Stimulated activated CD4-positive, alpha-beta T cell treated with anti-CD3 and anti-CD28 coated beads, TNF-alpha, amount 100 ng/mL, for 1 hour (primary cell): Measurements from ENCODE around the gene DNAL1.

ENCODE experiments used
- DNase-seq, 3 donors: peaks; one replicate each; pipeline ENCODE4 v3.0.0-alpha.2; 2020; ENCODE audit warnings: low read depth in 3 of 3, low spot score in 1 of 3

The DNAL1 gene

DNA sequence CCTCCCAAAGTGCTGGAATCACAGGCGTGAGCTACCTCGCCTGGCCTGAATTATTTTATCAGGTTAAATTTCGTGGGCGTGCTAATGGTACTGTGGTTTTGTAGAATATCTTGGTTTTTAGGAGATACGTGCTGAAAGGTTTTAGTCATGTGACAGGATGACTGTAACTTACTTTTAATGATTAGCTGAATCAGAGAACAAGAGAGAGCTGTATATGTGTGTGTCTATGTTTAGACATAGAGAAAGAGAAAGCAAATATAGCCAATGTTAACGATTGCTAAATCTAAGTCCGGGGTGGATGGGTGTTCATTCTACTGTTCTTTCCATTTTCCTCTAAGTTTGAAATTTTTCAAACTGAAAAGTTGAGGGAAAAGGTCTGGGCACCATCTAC, 78.6 kb downstream of the DNAL1 start:
- DNase-seq, result no peak

DNA sequence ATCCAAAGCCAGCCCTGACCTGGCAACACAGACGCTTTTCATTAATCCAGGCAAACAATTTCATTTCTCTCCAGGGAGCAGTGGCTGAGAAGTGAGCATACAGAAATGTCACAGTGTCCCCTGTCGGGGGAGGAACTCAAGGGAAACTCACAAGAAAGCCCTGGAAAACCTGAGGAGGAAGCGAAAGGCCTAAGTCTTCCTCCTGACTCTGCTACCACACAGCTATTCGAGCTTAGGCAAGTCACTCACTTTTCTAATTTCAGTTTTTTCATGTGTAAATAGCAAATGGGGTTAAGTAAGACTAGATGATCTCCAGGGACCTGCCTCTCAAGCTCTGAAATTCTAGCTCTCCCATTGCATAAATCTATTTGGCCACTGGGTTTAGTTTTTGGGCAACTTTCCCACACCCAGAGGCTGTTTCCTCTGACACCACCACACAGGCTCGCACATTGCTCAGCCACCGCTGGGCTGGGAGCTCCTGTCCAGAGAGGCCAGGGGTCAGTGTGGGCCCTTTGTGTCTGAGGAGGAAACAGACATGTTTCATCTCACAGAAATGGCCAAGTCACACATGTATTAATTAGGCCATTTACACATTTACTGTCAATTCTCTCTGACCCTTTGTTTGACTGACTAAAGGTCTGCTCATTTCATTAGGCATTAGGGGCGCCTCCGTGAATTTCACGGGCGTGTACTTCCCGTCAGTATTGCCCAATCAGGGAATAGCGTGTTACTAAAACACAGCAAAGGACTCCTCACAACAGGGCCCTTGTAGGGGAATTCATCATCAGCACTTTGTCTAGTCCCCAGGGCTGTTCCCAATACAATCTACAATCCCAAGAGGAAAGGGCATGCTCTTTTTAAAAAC, 79.2 kb downstream of the DNAL1 start:
- no peak for DNase-seq

DNA sequence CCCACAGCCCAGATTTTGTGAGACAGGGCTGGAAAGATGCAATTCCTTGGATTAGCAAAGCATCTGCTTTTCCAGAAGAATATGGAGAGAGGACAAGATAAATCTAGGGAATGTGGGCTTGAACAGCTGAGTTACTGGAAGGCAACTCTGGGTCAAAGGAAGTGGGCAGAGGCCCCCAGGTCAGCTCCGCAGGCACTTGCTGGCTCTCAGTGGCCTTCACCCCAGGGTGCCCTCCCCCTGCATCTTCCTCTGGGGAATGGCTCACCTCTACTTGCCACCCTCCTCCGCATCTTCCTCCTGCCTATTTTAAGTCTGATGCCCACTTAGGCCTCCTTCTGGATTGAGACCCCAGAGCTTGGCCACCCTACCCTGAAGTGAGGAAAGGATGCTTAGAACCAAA, 79.9 kb downstream of the DNAL1 start:
- DNase-seq, result no peak

DNA sequence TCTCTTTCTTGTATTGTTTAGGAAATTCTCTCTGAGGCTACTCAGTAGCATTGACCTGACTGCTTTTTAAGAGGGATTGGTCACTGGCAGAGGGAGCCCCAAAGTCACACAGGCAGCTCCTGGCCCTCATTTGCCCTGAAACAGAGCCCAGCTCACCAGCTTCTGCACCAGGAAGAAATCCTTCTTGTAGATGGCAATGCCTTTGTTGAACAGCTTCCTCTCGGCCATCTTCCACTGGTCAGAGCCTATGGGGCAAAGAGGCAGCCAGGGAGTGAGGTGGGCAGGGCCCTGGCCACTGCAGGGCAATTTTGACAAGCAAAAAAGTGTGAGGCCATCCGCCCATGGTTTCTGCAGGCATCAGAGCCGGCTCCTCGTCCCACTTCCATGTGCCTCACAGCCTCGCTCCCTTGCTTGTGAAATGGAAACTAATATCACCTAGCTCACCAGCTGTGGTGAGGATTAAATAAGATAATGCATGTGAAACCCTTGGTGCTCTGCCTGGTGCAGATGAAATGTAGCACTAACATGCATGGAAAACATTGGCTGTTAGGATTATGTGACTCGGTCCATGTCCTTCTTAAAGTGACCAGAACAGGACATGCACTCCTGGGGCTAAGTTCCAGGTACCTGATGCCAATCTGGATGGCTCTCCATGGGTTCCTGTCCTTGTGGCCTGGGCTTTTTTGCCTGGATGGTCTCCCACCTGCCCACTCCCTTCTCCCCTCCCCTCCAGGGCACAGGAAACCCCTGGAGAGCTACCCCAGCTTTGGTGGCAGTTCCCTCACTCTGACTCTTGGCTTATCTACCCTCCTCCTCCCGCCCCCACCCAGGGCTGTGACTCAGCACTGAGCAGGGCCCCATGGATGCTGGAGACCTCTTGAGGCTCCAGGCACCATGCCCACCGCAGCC, 80.6 kb downstream of the DNAL1 start:
- no peak for DNase-seq

DNA sequence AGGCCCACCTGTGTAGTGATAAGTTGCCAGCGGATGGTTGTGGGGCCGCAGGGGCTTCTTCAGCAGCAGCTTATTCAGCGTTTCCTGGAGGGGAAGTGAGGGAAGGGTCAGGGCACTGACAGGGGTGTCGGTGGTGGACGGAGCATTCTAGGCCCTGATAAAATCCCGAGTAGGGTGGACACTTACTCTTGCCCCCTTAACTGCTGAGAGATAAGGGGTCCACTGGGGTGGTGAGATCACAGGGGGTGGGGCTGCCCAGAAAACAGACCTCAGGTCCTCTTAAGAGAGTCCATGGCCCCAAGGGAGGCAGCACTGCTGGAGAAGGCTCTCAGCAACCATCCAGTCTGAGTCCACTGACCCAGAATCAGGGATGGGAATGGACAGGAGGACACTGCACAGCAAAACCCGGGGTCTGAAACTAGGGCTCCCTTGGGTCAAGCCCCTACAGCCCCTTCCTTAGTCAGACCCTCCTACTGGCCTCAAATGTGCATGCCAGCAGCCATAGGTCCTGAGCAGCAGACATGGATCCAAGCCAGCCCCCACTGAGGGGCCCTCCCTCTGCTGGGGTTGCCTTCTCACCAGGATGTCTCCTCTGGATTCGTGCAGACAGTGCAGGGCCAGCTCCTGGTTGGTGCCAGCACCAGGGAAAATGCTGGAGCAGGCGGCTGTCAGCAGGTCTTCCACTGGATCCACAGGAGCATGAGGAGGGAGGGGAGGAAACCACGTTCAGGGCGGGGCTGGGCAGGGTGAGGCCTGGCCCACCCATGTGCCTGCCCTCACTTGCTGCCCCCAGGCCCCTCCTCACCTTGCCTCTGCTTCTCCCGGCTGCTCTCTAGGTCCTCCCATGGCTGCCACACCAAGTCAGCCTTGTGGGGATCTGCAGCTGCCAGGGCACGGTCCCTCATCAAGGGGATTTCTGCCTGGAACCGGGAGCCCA, 81.5 kb downstream of the DNAL1 start:
- DNase-seq, result no peak

DNA sequence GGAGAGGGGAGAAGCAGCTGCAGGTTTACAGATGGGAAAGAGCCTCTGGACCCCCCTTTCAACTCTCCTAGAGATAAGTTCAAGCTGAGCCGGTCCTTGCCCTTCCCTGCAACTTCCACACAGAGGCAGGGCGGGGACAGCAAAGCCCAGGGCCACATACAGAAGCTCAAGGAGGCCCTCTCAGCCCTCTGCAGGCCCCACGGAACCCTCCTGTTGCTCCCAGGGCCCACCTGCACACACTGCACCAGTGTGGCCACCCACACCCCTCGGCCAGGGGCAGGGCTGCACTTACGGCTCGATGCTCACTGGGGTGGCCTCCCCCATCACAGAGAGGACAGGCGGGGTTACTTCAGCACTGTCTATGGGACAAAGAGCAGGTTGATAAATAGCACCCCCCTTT, 82.4 kb downstream of the DNAL1 start:
- DNase-seq, result no peak

DNA sequence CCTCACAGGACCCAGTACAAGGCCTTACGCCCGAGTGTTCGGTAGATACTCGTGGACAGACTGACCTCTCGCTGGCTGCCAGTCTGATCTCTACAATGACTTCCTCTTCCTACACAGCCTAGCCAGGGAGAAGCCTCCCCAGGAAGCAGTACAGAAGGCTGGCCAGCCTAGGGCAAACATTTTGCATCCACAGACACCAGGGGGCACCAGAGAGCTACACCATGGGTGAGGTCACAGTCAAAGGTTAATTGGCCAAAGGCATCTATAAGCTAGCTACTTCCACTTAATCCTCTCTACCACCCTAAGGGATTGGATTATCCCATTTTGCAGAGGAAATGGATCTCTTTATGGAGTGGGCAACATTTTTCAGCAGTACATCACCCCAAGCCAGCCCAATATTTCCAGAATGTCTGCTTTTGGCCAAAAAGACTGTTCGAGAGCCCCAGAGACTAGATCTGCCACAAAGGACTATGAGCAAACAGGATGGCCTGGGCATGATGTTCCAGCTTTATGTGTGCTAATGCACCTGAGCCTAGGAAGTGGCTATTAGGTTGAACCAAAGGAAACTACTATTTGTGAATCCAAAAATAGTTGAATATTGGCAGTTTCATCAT, 84.0 kb downstream of the DNAL1 start:
- DNase-seq, result peak; percentile 73 to 85 (median 79)

DNA sequence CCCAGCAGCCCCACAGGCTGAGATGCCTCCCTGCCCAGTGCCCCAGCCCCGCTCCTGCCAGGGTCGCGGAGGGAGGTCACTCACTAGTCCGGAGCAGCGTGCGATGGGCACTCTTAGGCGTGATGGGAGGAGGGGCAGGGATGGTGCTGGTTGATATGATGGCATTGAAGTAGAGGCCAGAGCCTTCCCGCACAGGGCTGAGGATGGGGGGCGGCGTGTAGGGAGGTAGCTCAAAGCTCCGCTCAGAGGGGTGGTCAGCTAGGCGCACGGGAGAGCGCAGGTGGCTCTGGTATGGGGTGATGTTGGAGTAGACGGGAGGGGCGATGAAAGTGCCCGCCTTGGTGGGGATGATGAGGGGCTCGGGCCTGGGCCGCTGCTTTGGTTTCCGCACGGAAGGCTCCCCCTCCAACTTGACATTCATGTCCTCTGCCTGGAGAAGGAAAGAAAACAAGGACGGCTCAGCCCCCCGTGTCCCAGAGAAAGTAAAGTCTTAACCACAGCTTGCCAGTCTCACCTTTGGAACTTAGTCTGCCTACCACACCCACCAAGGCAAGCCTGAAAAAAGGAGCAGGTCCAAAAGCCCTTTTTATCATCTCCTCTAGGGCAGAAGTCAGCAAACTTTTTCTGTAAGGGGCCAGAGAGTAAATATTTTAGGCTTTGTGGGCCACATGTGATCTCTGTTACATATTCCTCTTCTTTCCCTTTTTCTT, 84.9 kb downstream of the DNAL1 start:
- DNase-seq, result no peak

DNA sequence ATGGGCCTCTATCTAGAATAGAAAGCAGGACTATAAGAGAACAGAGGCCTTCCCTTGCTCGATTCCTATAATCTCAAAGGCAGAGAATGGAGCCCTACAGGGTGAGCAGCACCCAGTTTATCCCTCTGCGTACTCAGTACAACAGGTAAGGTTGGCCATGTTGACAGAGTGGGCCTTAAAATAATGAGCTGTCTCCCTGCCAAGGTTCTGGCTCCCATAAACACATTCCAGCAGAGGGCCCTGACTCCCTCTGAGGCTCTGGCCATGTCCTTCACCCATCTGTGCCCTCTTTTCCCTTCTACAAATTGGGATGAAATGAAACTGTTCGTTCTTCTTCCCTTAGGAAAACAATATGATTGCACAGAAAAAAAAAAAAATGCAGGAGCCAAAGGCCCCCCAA, 86.3 kb downstream of the DNAL1 start:
- DNase-seq, result no peak

DNA sequence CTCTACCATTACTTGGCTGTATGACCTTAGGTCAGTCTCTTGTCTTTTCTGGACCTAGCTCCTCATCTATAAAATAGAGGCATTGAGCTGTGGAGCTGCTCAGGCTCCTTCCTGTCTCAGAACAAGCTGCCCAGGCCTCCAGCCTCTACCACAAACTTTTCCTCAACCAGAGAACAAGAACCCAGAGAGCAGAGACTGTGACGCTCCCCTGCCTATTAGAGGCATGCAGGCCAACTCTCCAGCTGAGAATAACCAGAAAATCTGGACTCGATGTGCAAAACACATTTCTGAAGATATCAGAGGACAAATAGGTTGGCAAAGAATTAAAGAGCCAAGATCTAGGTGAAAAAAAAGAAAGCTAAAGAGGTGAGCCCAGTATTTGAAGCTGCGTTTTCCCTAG, 87.2 kb downstream of the DNAL1 start:
- no peak for DNase-seq

DNA sequence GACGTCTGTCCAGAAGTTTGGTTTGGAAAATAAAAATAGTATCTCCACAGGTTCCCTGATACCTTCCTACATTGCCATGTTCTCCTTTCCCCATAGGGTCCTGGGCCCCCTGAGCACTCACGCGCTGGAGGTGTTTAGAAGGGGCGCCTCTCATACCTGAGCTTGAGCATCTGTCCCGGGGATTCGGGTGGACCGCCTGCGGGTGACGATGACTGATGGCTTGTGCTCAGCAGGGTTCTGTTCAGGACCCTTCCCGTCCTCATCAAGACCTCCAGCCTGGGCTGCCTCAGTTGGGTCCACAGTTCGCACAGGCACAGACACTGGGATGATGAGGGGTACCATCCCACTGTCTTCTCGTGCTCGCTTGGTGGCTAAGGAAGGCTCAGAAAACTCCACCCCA, 92.1 kb downstream of the DNAL1 start:
- DNase-seq, result no peak

DNA sequence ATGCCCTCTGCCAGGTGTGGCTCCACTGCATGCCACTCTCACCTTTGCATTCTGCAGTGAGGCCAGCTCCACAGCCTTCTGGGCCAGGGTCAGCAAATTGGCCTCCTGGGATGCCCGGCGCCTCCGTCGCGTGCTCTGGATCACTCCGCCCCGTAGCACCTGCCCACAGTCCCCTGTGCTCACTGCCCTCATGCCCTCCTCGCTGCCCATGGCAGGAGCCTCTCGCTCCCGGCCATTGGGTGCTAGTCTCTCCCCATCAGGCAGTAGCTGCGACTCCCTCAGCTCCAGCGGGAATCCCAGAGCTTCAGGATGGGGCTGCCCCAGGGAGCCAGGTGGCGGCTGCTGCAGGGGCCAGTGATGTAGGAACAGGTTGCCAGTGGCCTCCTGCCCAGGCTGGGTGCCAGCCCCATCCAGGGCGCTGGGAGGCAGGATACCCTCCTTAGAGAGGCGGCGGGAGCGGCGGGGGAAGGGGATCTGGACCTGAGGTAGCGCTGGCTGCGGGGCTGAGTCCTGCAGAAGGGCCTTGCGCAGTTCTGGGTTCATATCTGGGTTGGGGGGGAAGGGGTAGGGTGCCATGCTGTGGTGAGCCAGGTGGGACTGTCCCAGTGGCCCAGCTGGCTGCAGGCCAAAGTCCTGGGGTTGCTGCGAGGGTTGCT, 93.9 kb downstream of the DNAL1 start:
- no peak for DNase-seq

DNA sequence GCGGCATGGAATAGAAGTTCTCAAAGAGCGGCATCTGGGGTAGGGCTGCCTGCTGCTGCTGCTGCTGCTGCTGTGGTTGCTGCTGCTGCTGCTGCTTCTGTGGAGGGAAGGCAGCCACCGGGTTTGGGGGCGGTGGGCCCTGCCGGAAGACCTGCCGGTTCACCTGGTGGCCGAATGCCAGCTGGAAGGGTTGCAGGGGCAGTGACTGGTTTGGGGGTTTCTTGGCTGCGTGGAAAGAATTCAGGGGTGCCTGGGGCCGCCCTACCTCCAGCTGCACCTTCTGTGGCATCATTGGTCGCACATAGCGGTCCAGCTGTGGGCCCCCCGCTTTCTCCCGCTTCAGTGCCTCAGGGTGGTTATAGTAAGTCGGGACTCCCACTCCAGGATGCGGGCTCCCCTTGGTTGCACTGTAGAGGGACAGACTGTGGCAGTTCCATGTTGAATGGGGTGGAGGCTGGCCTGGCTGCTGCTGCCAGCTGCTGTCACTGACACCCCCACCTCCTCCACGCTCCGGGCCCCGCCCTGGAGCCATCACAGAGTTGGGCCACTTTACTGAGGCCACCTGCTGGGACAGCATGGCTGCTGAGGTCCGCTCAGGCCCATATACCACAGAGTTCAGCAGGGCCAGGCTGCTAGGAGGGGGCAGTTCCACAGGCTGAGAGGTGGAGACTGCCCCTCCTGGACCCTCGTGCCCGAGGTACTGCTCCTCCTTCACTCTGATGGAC, 94.5 kb downstream of the DNAL1 start:
- no peak for DNase-seq

DNA sequence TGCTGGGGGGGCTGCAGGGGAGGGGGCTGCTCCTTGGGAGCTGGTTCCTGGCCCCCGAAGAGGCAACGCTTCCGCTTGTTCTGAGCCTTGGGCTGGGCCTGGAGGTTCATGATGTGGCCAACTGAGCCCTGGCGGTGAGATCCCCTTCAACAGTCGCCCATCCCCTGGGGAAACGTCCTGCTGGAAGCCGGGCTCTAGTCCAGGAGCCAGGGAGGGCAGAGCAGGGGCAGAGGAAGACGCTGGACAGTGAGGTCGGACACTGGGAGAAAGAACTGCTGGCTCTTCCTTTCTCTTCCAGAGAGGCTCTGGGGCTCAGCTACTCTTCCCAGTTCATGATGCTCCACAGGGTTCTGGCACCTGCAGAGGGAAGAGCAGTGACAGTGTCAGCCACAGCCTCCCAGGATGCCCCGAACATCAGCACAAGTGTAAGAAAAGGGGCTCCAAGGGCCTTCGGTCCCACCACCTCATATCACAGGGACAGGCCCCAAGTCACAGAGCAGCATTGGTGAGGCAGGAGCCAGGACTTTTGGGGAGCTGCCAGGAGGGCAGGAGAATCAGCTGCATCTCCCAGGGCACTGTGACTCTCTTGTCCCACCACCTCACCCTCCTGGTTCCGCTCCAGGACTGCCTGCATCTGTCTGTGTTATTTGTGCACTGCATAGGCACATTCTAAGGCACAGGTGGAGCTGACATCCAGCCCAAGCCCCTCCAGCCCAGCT, 95.3 kb downstream of the DNAL1 start:
- no peak for DNase-seq

DNA sequence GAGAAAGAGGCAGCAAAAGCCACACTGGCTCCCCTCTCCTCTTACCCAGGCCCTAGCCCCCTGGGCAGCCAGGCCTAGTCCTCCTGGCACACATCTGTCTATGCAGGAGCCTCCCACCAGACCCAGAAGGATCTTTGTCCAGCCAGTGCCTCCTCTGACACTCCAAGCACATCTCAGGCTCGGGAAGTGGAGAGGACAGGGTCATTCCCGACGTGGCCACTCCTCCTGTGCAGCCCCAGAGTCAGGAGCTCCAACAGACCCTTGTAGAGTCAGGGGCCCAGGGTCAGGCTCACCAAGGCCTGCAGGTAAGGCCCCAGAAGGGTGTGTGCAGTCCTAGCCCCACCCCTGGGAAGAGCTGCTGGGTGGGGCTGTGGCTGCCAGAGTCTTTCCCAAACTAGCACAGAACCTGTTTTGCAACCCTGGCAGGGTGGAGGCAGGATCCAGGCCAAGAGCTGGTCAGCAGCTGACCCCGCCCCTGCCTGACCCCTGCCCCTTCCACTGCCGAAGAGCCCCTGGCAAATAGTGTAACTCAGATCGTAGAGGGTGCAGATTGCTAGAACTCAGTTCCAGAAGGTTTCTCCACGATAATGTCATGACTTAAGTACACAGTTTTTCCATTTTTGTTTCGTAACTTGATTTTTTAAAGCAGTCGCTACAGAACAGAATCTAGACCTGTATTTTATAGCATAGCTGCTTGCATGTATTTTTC, 96.0 kb downstream of the DNAL1 start:
- DNase-seq, result no peak

DNA sequence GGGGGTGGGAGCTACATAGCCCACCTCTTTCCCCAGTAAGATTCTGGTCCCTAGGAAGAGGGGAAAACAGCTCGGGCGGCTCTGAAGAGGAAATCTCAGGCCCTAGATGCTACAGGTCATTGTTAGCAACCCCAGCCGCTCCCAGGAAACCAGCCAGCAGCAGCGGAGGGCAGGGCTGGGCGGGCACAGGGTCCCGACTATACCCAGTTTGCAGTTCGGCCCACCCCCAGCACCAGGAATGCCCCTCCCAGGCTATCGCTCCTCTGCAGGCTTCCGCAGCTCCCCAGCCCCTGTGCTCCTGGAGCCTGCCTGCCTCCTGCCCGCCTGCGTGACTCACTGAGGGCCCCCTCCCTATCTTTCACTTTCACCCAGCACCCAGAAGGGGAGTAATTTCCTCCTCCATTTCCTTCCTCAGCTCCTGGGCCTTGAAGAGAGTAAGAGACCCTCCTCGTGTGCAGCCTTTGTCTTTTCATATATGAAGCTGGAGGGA, 96.6 kb downstream of the DNAL1 start:
- DNase-seq, result peak in 2 of 3 donors; percentile 45 to 53

DNA sequence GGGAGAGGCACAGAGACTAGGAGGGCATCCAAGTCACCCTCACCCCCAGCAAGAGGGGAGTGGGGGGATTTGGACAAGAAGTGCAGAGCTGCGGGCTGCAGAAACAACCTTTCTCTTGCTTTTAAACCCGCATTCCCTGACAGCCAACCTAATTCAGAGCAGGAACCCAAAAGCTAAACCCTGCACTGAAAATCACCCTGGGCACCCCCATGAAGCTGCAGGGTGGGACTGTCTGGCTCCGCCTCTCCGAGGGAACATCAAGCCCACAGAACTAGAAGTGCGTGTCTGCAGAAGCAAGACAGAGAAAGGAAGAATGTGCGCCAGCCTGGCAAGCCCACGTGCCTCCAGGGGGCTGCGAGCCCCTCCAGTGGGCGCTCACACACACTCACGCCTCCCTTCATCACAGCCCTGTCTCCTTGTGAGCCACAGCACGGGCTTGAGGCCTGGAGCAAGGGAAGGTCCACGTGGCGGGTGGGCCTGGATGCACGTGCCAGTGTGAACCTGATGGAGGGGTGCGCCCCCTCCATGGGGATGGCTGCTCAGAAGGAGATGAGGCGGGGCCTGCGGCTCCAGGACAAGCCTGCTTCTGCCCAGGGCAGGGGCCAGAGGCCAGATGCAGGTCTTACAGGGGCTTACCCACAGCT, 97.2 kb downstream of the DNAL1 start:
- DNase-seq, result no peak
